Measurements from ENCODE around the gene CRYBG2. TPM values are rescaled to one million over a fixed set of nuclear protein-coding genes. Genes with fewer than 3 reads are reported as not detected.

Gene CRYBG2
- total and polyA plus RNA-seq, 10 of the 15 experiments (the other 5 are each of a cell fraction or from before 2014, with no cell fraction given) = 0.03 to 1.2 (median 0.11) TPM; not detected in 4

DNA sequence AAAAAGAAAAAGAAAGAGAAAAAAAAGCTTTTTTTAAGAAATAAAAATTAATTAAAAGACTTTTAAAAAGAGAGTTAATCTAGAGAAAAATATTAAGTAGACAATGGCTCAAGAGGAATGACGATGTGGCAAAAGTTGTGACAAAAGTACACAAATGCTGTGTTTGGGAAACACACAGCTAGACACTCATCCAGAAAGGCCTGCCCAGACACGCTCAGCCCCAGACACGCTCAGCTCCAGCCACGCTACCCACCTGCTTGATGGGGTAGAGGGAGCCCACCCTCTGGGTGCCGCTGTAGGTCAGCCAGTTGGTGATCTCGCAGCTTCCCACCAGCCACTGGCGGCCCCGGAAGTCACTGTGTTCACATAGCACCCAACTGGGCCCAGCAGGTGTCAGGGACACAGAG, 26.0 kb downstream of the CRYBG2 start:
- no TSS peak for BruUV-seq (replicated peaks)
- WGBS (ENCODE audit: insufficient coverage, insufficient replicate concordance, low lambda C conversion rate, missing lambda C conversion rate) = 73% methylated on average over 8 of the region's 8 CpGs
- ChIA-PET RAD21 (ENCODE audit: unreplicated experiment) (interaction anchor here (1.5 to 1.6 kb wide), 2 partner anchors 40 to 43 kb away, joined by 5 to 7 read pairs; no protein-coding TSS in a partner anchor), POLR2A (no interaction called here), SMC1A (ENCODE audit: uncharacterized antibody, unreplicated experiment) (interaction anchor here (1.0 to 14.9 kb wide), 2 partner anchors 40 to 53 kb away, joined by 3 to 474 read pairs; no protein-coding TSS in a partner anchor), CTCF (interaction anchor here (0.8 to 7.3 kb wide), 6 partner anchors 19 to 158 kb away, joined by 3 to 47 read pairs (median 4); partner anchors contain the start of gene ZNF593)
- Histone ChIP-seq H3K79me2 (ENCODE audit: control insufficient read depth, insufficient read depth, low read length) (no peaks in the 10 kb centered on the region), H3K4me3 (no peak overlapping the region), H3K36me3 (ENCODE audit: control insufficient read depth in 2 of 2, insufficient read depth in 2 of 2, low read length in 1 of 2) (no peaks in the 10 kb centered on the region), H3K9me3 (replicated peaks; ENCODE audit: control insufficient read depth, insufficient read depth, low read length) (no peaks in the 10 kb centered on the region), H3K27me3 (replicated peaks in 1 of 2; ENCODE audit: control insufficient read depth in 2 of 2, insufficient read depth in 2 of 2, low read length in 1 of 2) (no peaks in the 10 kb centered on the region; a peak in 1 of 4 replicates), H3K4me1 (ENCODE audit: control insufficient read depth, insufficient read depth, low read length) (no peaks in the 10 kb centered on the region), H3K9ac (ENCODE audit: control insufficient read depth, insufficient read depth, low read length) (no peak overlapping the region), H4K20me1 (ENCODE audit: control insufficient read depth, insufficient read depth) (no peaks in the 10 kb centered on the region), H3K4me2 (ENCODE audit: control insufficient read depth, insufficient read depth) (no peak overlapping the region), H2AFZ (ENCODE audit: control insufficient read depth, low read depth, low read length) (no peak overlapping the region), H3K27ac (ENCODE audit: control insufficient read depth, insufficient read depth) (no peak overlapping the region)
- ATAC-seq = peak; percentile 49
- no peak for DNase-seq (ENCODE audit: low read depth, low spot score)
- TF ChIP-seq SP1 (IDR thresholded peaks at IDR 0.05; ENCODE audit: low read depth, low read length) = no peak
- no peak for TF ChIP-seq BCL11A (IDR thresholded peaks at IDR 0.05; ENCODE audit: low read depth, low read length)
- TF ChIP-seq MXI1 (IDR thresholded peaks at IDR 0.05; ENCODE audit: low read depth, low read length) = no peak
- no peak for TF ChIP-seq HDGF (IDR thresholded peaks at IDR 0.05)
- no peak for TF ChIP-seq BRCA1 (IDR thresholded peaks at IDR 0.05; ENCODE audit: low read depth, low read length)
- TF ChIP-seq, protein P1, sequence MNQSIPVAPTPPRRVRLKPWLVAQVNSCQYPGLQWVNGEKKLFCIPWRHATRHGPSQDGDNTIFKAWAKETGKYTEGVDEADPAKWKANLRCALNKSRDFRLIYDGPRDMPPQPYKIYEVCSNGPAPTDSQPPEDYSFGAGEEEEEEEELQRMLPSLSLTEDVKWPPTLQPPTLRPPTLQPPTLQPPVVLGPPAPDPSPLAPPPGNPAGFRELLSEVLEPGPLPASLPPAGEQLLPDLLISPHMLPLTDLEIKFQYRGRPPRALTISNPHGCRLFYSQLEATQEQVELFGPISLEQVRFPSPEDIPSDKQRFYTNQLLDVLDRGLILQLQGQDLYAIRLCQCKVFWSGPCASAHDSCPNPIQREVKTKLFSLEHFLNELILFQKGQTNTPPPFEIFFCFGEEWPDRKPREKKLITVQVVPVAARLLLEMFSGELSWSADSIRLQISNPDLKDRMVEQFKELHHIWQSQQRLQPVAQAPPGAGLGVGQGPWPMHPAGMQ (IDR thresholded peaks at IDR 0.05; ENCODE audit: borderline replicate concordance) = no peak
- TF ChIP-seq, protein P2, sequence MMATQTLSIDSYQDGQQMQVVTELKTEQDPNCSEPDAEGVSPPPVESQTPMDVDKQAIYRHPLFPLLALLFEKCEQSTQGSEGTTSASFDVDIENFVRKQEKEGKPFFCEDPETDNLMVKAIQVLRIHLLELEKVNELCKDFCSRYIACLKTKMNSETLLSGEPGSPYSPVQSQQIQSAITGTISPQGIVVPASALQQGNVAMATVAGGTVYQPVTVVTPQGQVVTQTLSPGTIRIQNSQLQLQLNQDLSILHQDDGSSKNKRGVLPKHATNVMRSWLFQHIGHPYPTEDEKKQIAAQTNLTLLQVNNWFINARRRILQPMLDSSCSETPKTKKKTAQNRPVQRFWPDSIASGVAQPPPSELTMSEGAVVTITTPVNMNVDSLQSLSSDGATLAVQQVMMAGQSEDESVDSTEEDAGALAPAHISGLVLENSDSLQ (IDR thresholded peaks at IDR 0.05) = no peak
- no peak for TF ChIP-seq MEF2B (IDR thresholded peaks at IDR 0.05; ENCODE audit: partially characterized antibody, poor library complexity, severe bottlenecking)
- TF ChIP-seq FOXM1 (IDR thresholded peaks at IDR 0.05; ENCODE audit: low read depth, low read length) = no peak
- TF ChIP-seq, protein P3, sequence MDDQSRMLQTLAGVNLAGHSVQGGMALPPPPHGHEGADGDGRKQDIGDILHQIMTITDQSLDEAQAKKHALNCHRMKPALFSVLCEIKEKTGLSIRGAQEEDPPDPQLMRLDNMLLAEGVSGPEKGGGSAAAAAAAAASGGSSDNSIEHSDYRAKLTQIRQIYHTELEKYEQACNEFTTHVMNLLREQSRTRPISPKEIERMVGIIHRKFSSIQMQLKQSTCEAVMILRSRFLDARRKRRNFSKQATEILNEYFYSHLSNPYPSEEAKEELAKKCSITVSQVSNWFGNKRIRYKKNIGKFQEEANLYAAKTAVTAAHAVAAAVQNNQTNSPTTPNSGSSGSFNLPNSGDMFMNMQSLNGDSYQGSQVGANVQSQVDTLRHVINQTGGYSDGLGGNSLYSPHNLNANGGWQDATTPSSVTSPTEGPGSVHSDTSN (IDR thresholded peaks at IDR 0.05; ENCODE audit: insufficient replicate concordance, low read depth, low read length) = no peak
- TF ChIP-seq JUNB (IDR thresholded peaks at IDR 0.05) = no peak
- no peak for TF ChIP-seq MTA3 (IDR thresholded peaks at IDR 0.05; ENCODE audit: borderline replicate concordance, low read length)
- no peak for TF ChIP-seq SMAD1 (IDR thresholded peaks at IDR 0.05; ENCODE audit: low read depth, partially characterized antibody)
- TF ChIP-seq CBFB (IDR thresholded peaks at IDR 0.05; ENCODE audit: low read depth) = no peak
- no peak for TF ChIP-seq TCF3 (IDR thresholded peaks at IDR 0.05; ENCODE audit: borderline replicate concordance, insufficient read depth, low read depth, low read length)
- TF ChIP-seq CBX3 (IDR thresholded peaks at IDR 0.05; ENCODE audit: borderline replicate concordance, low read depth) = no peak
- in situ Hi-C loops (cut with MboI) (no loop called here), intact Hi-C loops (cut with micrococcal nuclease; ENCODE audit: unreplicated experiment) (no loop called here)
- FAIRE-seq = no peak

Measured in GM12878 (cell line).